Hypothalamus (tissue), 51 donors: Measurements from ENCODE around the gene MLYCD.

Experiments used
- DNase-seq, 51 donors: peaks; one replicate each; lab custom pipeline; 2025; lab: John Stamatoyannopoulos, UW

The MLYCD gene

GRCh38 chr16:83895942-83896341, 3.0 kb upstream of the MLYCD start:
- no peak for DNase-seq

- DNase-seq = peak in 21 of 51 donors; percentile 19 to 75 (median 46)
These were observed 470 bp downstream of the MLYCD start for GRCh38 chr16:83899272-83899897.

- DNase-seq = no peak
These were observed 1.1 kb downstream of the MLYCD start for GRCh38 chr16:83899978-83900377.

DNA sequence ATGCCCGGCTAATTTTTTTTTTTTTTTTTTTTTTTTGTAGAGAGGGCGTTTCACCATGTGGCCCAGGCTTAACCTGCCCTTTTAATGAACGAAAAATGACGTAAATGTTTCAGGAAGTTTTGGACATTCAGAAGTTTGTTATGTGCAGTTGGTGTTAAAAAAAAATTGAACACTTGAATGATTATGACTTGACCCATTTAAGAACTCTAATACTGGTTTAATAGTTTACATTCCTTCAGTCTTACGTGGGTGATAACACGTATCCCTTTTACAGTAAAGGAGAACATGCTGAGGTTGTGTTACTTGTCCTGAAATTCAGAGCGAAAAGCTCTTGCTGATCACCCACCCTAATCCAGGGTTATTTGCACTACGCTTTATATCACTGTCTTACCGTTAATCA, 1.7 kb downstream of the MLYCD start:
- DNase-seq = no peak

DNA sequence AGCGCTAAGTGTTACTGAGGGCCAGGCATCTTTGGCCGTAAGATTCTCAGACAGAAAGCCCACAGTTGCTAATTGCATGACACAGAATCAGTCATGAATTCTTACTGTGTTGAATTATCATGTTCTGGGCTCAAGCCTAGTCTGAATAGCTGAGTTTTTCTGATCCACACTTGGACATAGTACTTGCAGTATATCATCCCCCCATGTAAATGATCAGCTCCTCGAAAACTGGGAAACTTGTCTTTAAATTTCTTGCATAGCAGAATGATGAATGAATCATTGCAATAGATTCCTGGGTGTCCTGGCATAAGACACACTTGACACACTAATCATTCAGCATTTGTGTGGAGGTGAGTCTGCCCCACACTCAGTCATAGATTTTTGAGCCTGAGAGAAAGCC, 2.2 kb downstream of the MLYCD start:
- peak in 1 of 51 donors; percentile 40 for DNase-seq

DNA sequence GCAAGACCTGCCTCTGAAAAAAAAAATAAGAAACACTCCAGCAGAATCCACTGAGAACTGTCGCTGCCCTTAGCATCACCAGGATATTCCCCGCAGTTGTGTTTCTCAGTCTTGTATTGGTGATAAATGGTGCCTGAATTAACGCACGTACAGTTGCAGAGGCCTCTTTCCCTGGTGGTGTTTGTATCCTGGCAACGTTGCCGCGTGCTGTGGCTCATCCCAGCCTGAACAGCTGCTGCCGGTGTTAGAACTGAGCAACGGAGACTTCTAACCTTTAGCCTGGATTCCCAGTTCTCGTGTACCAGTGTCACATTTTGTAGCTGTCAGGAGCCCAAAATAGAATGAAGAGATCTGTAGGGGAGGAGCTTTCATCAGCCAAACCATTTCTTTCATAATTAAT, 4.8 kb downstream of the MLYCD start:
- peak in 25 of 51 donors; percentile 6 to 54 (median 25) for DNase-seq

GRCh38 chr16:83906683-83907082, 7.8 kb downstream of the MLYCD start:
- DNase-seq = no peak

GRCh38 chr16:83907111-83907510, 8.2 kb downstream of the MLYCD start:
- DNase-seq = no peak

DNA sequence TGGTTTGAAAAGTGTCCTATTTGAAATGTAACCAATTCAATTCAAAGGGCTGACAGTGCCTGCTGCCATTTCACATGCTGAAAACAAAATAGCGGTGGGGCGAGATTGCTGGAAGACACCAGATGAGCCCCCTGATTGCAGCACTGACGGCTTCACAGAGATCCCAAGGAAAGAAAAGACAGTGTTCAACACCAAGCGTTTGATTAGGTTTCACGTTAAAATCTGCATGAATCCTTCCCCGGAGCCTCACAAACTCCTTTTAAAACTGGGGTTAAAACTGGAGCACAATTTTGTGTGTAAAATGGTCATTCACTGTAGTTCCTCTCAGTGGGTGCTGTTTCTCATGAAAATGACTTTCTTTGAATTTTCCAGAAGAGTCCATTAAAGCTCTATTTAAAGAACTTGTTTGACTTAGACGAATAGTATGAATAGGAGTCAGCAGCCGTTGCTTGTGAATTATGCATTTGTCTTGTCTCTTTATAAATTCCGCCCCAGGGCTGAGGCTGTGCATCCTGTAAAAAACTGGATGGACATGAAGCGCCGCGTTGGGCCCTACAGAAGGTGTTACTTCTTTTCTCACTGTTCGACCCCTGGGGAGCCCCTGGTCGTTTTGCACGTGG, 8.8 kb downstream of the MLYCD start:
- no peak for DNase-seq

DNA sequence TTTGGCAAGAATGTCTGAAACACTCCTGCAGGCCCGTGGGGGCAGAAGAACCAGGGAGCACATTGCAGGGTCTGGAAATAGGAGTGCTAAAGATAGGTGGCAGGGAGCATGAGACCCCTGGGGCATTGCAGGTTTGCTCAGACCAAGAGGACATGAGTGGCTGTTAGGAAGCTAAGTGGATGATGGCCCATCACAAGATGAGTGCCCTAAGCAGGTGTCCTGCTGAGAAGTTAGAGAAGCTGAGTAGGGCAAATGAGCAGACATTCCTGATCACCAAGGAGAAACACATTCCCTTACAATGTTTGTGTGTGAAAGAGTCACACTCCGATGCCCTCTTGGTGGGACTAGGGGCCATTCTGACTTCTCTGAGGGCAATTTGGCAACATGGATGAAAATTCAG, 9.9 kb downstream of the MLYCD start:
- no peak for DNase-seq

- no peak for DNase-seq
These were observed 12.4 kb downstream of the MLYCD start for GRCh38 chr16:83911290-83911689.

GRCh38 chr16:83912519-83913244, 13.8 kb downstream of the MLYCD start:
- no peak for DNase-seq

DNA sequence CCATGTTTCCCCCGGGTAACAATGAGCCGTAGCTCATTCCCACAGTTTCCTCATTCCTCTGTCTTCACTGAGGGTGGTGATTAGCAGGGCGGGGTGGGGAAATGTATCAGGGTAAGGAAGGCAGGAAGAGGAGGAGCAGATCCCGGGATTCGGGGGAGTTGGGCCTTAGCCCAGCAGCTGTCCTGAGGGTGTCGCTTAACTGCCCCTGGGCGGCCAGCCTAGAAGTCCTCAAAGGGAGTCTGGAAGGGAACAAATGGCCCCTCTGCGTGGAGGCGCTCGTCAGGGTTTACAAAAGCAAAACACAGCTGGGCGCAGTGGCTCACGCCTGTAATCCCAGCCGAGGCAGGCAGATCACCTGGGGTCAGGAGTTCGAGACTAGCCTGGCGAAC, 14.3 kb downstream of the MLYCD start:
- no peak for DNase-seq

- no peak for DNase-seq
These were observed 15.3 kb downstream of the MLYCD start for GRCh38 chr16:83914091-83914710.

DNA sequence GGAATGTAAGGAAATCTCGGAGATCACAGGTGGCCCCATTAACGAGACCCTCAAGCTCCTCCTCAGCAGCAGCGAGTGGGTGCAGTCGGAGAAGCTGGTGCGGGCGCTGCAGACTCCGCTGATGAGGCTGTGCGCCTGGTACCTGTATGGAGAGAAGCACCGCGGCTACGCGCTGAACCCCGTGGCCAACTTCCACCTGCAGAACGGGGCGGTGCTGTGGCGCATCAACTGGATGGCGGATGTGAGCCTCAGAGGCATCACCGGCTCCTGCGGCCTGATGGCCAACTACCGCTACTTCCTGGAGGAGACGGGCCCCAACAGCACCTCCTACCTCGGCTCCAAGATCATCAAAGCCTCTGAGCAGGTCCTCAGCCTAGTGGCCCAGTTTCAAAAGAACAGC, 16.2 kb downstream of the MLYCD start:
- DNase-seq = no peak

GRCh38 chr16:83915491-83915890, 16.6 kb downstream of the MLYCD start:
- DNase-seq = no peak

- no peak for DNase-seq
These were observed 18.5 kb downstream of the MLYCD start for GRCh38 chr16:83917152-83918120.

DNA sequence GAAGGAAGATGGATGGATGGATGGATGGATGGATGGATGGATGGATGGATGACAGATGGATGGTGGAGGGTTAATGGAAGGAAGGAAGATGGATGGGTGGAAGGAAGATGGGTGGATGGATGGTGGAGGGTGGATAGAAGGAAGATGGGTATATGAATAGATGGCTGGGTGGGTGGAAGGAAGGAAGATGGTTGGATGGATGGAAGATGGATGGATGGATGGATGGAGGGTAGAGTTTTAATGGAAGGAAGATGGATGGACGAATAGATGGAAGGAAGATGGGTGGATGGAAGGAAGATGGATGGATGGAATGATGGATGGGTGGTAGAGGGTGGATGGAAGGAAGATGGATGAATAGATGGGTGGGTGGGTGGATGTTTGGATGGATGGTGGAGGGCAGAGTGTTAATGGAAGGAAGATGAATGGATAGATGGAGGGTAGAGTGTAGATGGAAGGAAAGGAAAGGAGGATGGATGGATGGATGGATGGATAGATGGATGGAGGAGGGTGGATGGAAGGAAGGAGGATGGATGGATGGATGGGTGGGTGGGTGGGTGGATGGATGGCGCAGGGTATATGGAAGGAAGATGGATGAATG, 22.1 kb downstream of the MLYCD start:
- DNase-seq = no peak

DNA sequence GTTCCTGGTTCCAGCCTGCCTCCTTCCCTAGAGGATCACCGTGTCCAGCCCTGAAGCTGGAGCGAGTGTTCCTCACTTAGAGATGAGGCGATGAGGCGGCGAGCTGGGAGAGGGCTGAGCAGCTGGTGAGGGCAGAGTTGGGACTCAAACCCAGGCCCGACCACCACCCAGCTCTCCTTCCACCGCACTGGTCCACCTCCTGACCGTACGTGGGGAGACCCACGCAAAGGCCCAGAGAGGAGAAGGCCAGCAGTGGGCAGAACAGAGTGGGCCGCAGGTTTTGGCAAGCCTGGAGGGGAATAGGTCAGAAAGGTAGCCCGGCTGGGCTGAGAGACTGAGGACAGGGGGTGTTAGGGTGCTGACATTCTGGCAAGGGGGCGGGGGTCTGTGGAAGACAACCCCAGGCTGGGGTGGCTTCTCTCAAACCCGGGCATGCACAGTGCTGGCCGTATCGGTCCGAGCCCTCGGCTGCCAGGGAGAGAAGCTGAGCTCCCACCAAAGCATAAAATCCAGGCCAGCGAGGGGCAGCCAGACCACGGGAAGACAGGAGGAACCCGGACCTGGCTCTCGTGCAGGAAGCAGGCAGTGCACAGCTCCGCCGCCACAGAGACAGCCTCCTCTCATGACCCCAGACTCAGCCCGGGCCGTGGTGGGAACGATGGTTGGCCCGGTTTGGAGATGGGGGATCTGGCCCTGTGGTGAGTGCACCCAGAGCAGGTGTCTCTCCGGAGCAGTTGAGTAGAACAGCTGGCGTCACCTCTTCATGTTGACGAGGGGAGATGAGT, 24.9 kb downstream of the MLYCD start:
- DNase-seq = no peak
